Inflammatory macrophage (primary cell): ENCODE measurements around the gene NOP53.
"Not testable (repeated sequence)": the region's sequence is repeated elsewhere in the genome, so short reads cannot be mapped to it uniquely, and the experiment has no call there.

Experiments
- DNase-seq, 2 donors: peaks; one replicate each; pipeline ENCODE4 v3.0.0-alpha.2; 2020 to 2022

The NOP53 gene

GRCh38 chr19:47718415-47719046 is 26.8 kb upstream of the NOP53 start:
- DNase-seq: not testable (repeated sequence)

GRCh38 chr19:47719047-47719859 is 26.1 kb upstream of the NOP53 start:
- DNase-seq: no peak

- no peak for DNase-seq
Observed at GRCh38 chr19:47720669-47721422, 24.5 kb upstream of the NOP53 start.

GRCh38 chr19:47723581-47723940 is 21.8 kb upstream of the NOP53 start:
- DNase-seq: peak; percentile 79 to 88

GRCh38 chr19:47725759-47726401 is 19.5 kb upstream of the NOP53 start:
- DNase-seq: no peak

- DNase-seq: peak; percentile 35 to 51
Observed at GRCh38 chr19:47726467-47726866, 18.9 kb upstream of the NOP53 start.

GRCh38 chr19:47728295-47728694 is 17.1 kb upstream of the NOP53 start:
- not testable (repeated sequence) for DNase-seq

GRCh38 chr19:47729468-47729798 is 15.9 kb upstream of the NOP53 start:
- no peak for DNase-seq

GRCh38 chr19:47729799-47730520 is 15.4 kb upstream of the NOP53 start:
- DNase-seq: no peak

GRCh38 chr19:47730521-47730889 is 14.8 kb upstream of the NOP53 start:
- DNase-seq: no peak

- DNase-seq: no peak
Observed at GRCh38 chr19:47730910-47731309, 14.4 kb upstream of the NOP53 start.

GRCh38 chr19:47735131-47735530 is 10.2 kb upstream of the NOP53 start:
- DNase-seq: no peak

GRCh38 chr19:47740866-47741519 is 4.4 kb upstream of the NOP53 start:
- DNase-seq: no peak

- DNase-seq: no peak
Observed at GRCh38 chr19:47741544-47742140, 3.7 kb upstream of the NOP53 start.

- DNase-seq: no peak
Observed at GRCh38 chr19:47742634-47743033, 2.7 kb upstream of the NOP53 start.

GRCh38 chr19:47746129-47746528 is 783 bp downstream of the NOP53 start:
- not testable (repeated sequence) for DNase-seq

- DNase-seq: no peak
Observed at GRCh38 chr19:47749326-47749725, 4.0 kb downstream of the NOP53 start.

- DNase-seq: no peak
Observed at GRCh38 chr19:47750752-47751151, 5.4 kb downstream of the NOP53 start.

- no peak for DNase-seq
Observed at GRCh38 chr19:47752440-47753211, 7.3 kb downstream of the NOP53 start.

GRCh38 chr19:47754206-47755064 is 9.1 kb downstream of the NOP53 start:
- DNase-seq: no peak
